Lower lobe of right lung (tissue), 2 donors: ENCODE data around the gene ZNF609. TPM values are rescaled to one million over a fixed set of nuclear protein-coding genes. Genes with fewer than 3 reads are reported as not detected.

ENCODE experiments used
- ATAC-seq, 2 donors: fragments of 200-7000 bp; cut with Tn5 transposase; one replicate each; pipeline ENCODE4 v1.9.1; 2020 to 2022; ENCODE audit warnings: mild to moderate bottlenecking in 2 of 2, moderate library complexity in 2 of 2
- DNase-seq: peaks from one replicate; pipeline ENCODE4 v3.0.0-alpha.2; 2020
- H3K27ac ChIP-seq: fragments of 200-600 bp; one replicate; pipeline ENCODE4 v1.8.0; 2022
- H3K27me3 ChIP-seq: fragments of 200-600 bp; one replicate; pipeline ENCODE4 v1.8.0; 2022; ENCODE audit warnings: low read depth
- H3K36me3 ChIP-seq: fragments of 200-600 bp; one replicate; pipeline ENCODE4 v1.8.0; 2022; ENCODE audit warnings: mild to moderate bottlenecking
- H3K4me1 ChIP-seq: fragments of 200-600 bp; one replicate; pipeline ENCODE4 v1.8.0; 2022
- H3K4me3 ChIP-seq: fragments of 200-600 bp; one replicate; pipeline ENCODE4 v1.8.0; 2022; ENCODE audit warnings: mild to moderate bottlenecking
- H3K9me3 ChIP-seq: fragments of 200-600 bp; one replicate; pipeline ENCODE4 v1.8.0; 2022
- CTCF ChIP-seq: fragments of 200-600 bp; IDR thresholded peaks from one replicate; pipeline ENCODE4 v1.8.0; 2022; ENCODE audit warnings: antibody characterized with exemption, mild to moderate bottlenecking
- intact Hi-C: fragments of 100-400 bp; cut with DNase I; formaldehyde crosslinking; loops from one replicate; pipeline ENCODE4 v1.11.0; 2022
- total RNA-seq: library from RNA; stranded (reverse); fragmentation: NEBNext Ultra II Directional; extraction: Animal tissue kit (Norgen Biotek cat#: 25700); gene quantifications from one replicate; pipeline ENCODE4 v1.2.1, GENCODE V29; 2021
- donor health status: DM: no; HTN: yes; CAD: no; lungs with severe emphysema.

The ZNF609 gene
- total RNA-seq, 1 donor from 2014 or later: 45.3 TPM

- H3K27me3 ChIP-seq: no peaks in the 10 kb centered on the region
- ATAC-seq: no peak
- no peak overlapping the region for H3K4me3 ChIP-seq
- peaks cover 6% of the 10 kb centered on the region for H3K4me1 ChIP-seq
- DNase-seq: no peak
- intact Hi-C loops: no loop called here
- TF ChIP-seq CTCF: no peak
- H3K27ac ChIP-seq: no peak overlapping the region
- no peaks in the 10 kb centered on the region for H3K36me3 ChIP-seq
- no peaks in the 10 kb centered on the region for H3K9me3 ChIP-seq
These were observed 253.2 kb downstream of the ZNF609 start for GRCh38 chr15:64713592-64713991.

- DNase-seq (no peak), ATAC-seq (peak in 1 of 2 donors; percentile 20)
- Histone ChIP-seq H3K27me3 (no peaks in the 10 kb centered on the region), H3K9me3 (no peaks in the 10 kb centered on the region), H3K4me3 (no peak overlapping the region), H3K36me3 (no peaks in the 10 kb centered on the region), H3K4me1 (peaks cover 6% of the 10 kb centered on the region), H3K27ac (no peak overlapping the region)
- TF ChIP-seq CTCF: no peak
- intact Hi-C loops: no loop called here
These were observed 256.1 kb downstream of the ZNF609 start for GRCh38 chr15:64716452-64716851.

GRCh38 chr15:64717130-64717529 lies 256.8 kb downstream of the ZNF609 start:
- DNase-seq (no peak), ATAC-seq (no peak)
- no peak overlapping the region for H3K4me3 ChIP-seq
- H3K4me1 ChIP-seq: peaks cover 6% of the 10 kb centered on the region
- no peak for TF ChIP-seq CTCF
- peak overlapping the region; percentile 77 for H3K27ac ChIP-seq
- no peaks in the 10 kb centered on the region for H3K27me3 ChIP-seq
- H3K36me3 ChIP-seq: no peaks in the 10 kb centered on the region
- intact Hi-C loops: no loop called here
- H3K9me3 ChIP-seq: no peaks in the 10 kb centered on the region

- peaks cover 6% of the 10 kb centered on the region for H3K4me1 ChIP-seq
- TF ChIP-seq CTCF: no peak
- ATAC-seq (peak; percentile 22 to 50), DNase-seq (no peak)
- peak overlapping the region; percentile 13 for H3K4me3 ChIP-seq
- H3K36me3 ChIP-seq: no peaks in the 10 kb centered on the region
- no peaks in the 10 kb centered on the region for H3K9me3 ChIP-seq
- intact Hi-C loops: no loop called here
- no peaks in the 10 kb centered on the region for H3K27me3 ChIP-seq
- peak overlapping the region; percentile 77 for H3K27ac ChIP-seq
These were observed 257.5 kb downstream of the ZNF609 start for GRCh38 chr15:64717735-64718495.

GRCh38 chr15:64720188-64720587 lies 259.8 kb downstream of the ZNF609 start:
- intact Hi-C loops: loop anchor here (10.0 kb wide), 1 partner anchor 95 kb away; no protein-coding TSS in a partner anchor
- Histone ChIP-seq H3K27ac (no peak overlapping the region), H3K36me3 (no peaks in the 10 kb centered on the region), H3K27me3 (no peaks in the 10 kb centered on the region), H3K4me3 (no peak overlapping the region), H3K4me1 (peaks cover 6% of the 10 kb centered on the region), H3K9me3 (no peaks in the 10 kb centered on the region)
- TF ChIP-seq CTCF: no peak
- ATAC-seq (no peak), DNase-seq (no peak)
